Activated effector memory CD4-positive, alpha-beta T cell treated with anti-CD3 and anti-CD28 coated beads, Interleukin-2, amount 50 U/mL, for 16 hours (primary cell): Measurements from ENCODE around the gene CLEC17A.
"Not testable (repeated sequence)": the region's sequence is repeated elsewhere in the genome, so short reads cannot be mapped to it uniquely, and the experiment has no call there.

ENCODE experiments used
- DNase-seq: peaks from one replicate; pipeline ENCODE4 v3.0.0-alpha.2; 2020

CLEC17A gene, protein sequence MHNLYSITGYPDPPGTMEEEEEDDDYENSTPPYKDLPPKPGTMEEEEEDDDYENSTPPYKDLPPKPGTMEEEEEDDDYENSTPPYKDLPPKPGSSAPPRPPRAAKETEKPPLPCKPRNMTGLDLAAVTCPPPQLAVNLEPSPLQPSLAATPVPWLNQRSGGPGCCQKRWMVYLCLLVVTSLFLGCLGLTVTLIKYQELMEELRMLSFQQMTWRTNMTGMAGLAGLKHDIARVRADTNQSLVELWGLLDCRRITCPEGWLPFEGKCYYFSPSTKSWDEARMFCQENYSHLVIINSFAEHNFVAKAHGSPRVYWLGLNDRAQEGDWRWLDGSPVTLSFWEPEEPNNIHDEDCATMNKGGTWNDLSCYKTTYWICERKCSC

GRCh38 chr19:14582894-14583340 is at the start of gene CLEC17A:
TSS of gene CLEC17A (plus strand) at chr19:14583084. CDS start at chr19:14583161, 77 bp downstream.
- DNase-seq = no peak

DNA sequence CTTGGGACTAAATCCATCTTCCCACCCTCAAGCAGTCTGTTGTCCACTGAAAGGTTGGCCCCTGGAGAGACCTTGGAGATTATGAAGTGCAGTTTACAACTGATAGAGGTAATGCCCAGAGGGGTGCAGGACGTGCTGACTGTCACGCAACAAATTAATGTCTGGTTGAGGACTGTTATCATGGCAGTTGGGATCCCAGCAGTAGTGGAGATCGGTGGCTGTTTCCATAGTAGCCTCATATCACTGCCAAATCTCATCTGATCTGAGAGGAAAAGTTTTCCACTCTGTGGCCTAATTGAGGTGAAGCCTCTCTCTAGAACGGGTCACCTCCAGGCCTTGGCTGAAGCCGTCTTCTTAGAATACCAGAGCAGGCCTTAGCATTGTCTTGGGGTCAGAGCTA is 49.4 kb upstream of the CLEC17A start:
- DNase-seq = no peak

GRCh38 chr19:14536926-14537692 is 45.8 kb upstream of the CLEC17A start:
- no peak for DNase-seq

DNA sequence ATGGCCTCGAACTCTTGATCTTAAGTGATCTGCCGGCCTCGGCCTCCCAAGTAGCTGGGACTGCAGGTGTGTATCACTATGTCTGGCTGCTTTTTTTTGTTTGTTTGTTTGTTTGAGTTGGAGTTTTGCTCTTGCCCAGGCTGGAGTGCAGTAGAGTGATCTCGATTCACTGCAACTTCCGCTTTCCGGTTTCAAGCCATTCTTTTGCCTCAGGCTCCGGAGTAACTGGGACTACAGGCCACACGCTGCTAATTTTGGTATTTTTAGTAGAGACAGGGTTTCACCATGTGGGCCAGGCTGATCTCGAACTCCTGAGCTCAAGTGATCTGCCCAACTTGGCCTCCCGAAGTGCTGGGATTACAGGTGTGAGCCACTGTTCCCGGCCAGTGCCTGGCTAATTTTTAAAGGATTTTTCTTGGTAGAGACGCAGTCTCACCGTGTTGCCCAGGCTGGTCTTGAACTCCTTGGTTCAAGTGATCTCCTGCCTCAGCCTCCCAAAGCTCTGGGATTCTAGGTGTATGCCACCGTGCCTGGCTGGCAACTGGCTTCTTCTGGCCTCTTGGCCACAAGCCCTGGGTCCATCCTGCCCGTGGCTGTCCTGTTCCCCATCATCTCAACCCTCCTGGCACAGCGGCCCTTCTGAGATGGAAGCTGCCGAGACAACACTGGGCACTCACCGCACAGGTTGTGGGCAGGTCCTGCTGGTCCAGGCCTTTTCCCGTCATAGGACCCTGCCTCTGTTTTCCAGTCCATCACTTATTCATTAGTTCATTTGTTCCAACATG is 42.0 kb upstream of the CLEC17A start:
- no peak for DNase-seq

DNA sequence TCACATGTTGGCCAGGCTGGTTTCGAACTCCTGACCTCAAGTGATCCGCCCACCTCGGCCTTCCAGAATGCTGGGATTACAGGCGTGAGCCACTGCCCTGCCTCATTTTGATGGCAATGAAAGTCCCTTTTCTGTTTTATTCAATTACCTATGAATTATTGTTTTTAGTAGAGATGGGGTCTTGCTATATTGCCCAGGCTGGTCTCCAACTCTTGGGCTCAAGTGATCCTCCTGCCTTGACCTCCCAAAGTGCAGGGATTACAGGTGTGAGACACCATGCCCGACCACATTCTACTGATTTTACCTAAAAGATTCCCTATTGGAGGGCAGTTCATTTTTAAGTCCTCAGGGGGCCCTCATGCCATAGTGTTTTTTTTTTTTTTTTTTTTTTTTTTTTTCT is 40.9 kb upstream of the CLEC17A start:
- DNase-seq = not testable (repeated sequence)

DNA sequence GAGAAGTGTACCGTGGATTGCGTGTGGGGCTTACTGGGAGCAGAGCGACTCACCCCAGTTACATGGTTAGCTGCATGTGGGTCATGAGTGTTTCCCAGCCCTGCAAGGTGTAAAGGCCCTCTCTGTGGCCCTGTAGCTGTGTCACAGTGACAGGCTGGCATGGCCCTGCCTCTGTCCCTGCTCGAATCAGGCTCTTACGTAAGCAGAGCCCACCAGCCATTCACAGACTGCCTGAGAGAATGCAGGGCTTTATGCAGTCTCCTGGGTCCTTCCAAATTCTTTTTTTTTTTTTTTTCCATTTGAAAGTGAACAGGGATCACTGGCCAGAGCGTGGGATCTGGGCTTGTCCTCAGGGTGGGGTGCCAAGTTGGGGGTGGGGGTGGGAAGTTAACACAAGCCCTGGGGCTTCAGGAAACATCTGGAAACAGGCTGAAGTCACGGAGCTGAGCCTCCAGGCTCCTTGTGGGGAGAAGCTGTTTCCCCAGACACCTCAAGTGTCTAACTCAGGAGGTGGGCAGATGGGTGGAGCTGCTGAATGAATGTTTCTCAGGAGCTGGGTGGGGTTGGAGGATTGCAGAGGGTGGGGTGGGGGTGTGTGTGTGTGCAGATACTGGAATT is 40.1 kb upstream of the CLEC17A start:
- DNase-seq = no peak

GRCh38 chr19:14544047-14544446 is 38.8 kb upstream of the CLEC17A start:
- no peak for DNase-seq

- no peak for DNase-seq
Measured at GRCh38 chr19:14544977-14545715, 37.7 kb upstream of the CLEC17A start.

GRCh38 chr19:14545716-14546082 is 37.2 kb upstream of the CLEC17A start:
- DNase-seq = no peak

- no peak for DNase-seq
Measured at GRCh38 chr19:14550201-14550754, 32.6 kb upstream of the CLEC17A start.

DNA sequence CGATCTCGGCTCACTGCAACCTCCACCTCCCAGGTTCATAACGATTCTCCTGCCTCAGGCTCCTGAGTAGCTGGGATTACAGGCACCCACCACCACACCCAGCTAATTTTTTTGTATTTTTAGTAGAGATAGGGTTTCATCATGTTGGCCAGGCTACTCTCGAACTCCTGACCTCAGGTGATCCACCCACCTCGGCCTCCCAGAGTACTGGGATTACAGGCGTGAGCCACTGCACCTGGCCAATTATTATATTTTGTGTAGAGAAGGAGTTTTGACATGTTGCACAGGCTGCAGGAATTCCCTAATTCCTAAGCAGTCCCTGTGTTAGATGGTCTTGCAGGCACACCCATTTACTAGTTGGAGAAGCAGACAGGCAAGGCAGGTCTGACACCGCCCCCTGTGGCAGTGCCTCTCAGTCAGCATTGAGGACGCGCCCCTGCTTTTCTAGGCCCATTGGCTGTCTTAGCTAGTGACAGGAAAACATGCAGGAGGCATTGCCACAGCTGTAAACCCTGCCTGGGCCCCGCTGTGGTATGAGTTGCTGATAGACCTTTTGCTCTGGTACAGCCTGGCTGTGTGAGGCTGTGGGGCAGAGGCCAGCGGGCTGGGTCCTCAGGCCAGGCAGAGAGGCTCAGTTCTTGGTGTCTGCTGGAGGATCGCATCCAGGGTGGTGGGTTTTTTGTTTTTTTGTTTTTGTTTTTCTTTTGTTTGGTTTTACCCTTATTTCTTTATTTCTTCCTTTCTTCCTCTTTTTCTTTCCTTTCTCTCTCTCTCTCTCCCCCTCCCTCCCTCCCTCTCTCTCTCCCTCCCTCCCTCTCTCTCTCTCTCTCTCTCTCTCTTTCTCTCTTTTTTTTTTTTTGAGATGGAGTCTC is 31.5 kb upstream of the CLEC17A start:
- DNase-seq = peak; percentile 89

- not testable (repeated sequence) for DNase-seq
Measured at GRCh38 chr19:14552006-14552360, 30.9 kb upstream of the CLEC17A start.

- DNase-seq = no peak
Measured at GRCh38 chr19:14553042-14553938, 29.6 kb upstream of the CLEC17A start.

DNA sequence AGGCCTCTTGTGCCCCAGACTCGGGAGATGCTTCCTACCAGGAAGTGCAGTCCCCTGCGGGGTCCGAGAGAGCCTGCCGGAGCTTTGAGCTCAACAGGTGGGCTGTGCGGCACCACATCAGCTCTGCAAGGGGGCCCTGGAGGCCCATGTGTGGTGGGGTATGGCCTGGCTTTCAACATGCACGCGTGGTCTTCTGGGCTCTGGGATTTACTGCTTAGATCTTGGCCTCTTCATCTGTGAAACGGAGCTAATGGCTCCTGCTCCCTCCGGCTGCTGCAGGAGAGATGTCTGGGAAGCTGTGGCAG is 29.0 kb upstream of the CLEC17A start:
- no peak for DNase-seq

- no peak for DNase-seq
Measured at GRCh38 chr19:14554382-14554812, 28.5 kb upstream of the CLEC17A start.

DNA sequence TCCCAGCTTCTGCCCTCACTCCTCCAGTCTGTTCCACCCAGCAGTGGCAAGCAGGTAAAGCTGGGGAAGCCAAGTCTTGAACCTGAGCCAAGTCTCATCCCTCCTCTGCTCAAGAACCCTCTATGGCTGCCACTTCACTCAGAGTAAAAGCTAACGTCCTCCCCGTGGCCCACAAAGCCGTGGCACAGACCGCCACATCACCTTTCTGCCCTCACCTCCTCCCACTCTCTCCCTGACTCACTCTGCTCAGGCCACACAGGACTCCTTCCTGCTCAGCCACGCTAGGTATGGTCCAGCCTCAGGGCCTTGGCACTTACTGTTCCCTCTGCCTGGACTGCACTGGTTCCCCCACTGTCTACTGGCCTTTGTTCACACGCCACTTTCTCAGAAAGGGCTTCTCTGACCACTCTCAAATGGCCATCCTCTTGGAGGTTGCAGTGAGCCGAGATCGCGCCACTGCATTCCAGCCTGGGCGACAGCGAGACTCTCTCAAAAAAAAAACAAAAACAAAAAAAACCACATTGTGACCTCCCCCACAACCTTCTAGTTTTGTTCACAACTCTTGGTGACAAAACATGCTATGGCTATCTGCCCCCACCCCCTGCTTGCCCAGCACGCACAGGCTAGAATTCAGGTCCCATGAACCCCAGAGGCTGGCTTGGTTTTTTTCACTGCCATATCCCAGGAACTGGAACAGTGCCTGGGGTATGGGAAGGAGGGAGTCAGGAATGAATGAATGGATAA is 26.8 kb upstream of the CLEC17A start:
- no peak for DNase-seq

DNA sequence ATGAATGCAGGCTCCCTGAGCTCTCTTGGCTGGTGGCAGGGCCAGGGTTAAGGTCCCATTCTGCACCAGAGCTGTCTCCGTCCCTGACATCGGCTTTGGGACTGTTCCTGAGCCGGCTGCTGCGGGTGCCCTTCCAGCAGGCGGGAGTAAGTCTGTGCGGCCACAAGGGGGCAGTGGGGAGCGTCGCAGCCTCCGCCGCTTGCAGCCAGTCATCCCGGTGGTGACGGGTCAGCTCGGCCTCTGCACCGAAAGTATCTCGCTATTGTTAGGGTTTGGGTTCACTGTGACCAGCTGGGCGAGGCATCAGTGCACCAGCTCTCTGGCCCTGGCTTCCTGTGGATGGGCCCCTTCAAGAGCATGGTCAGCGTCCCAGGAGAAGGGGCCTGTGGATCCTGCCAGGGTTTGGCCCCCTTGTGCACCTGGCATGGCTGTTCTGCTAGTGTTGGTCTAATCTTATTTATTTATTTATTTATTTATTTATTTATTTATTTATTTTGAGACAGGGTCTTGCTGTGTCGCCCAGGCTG is 26.2 kb upstream of the CLEC17A start:
- peak; percentile 90 for DNase-seq

- DNase-seq = no peak
Measured at GRCh38 chr19:14558370-14559066, 24.4 kb upstream of the CLEC17A start.
